Caki2 (cell line): ENCODE data around the gene PRR7. TPM values are rescaled to one million over a fixed set of nuclear protein-coding genes. Genes with fewer than 3 reads are reported as not detected.
A peak's percentile ranks its signal among the peaks of the same experiment; 100 is the strongest.

ENCODE experiments used
- DNase-seq: peaks from one replicate; pipeline ENCODE4 v3.0.0-alpha.2; 2015; ENCODE audit warnings: low read depth
- in situ Hi-C: cut with HindIII; loops from 2 replicates; pipeline ENCODE4 v1.10.0; 2016; ENCODE audit warnings: low sequenced_read_pairs, low pct_unique_long_range_greater_than_20kb, mixed read lengths
- total RNA-seq: library from RNA; depleted of rRNA; stranded (reverse); fragments of >200 nt; shearing (Covaris generic); gene quantifications from 2 replicates; pipeline ENCODE4 v1.2.3, GENCODE V29; 2014; ENCODE audit warnings: low replicate concordance

Gene PRR7
- total RNA-seq, 1 experiment from 2014 or later, result 50.5 TPM

GRCh38 chr5:177490311-177490991 lies 43.8 kb downstream of the PRR7 start:
- no peak for DNase-seq
- in situ Hi-C loops, result no loop called here

- no peak for DNase-seq
- in situ Hi-C loops, result no loop called here
Measured at GRCh38 chr5:177490992-177491391, 44.4 kb downstream of the PRR7 start.

GRCh38 chr5:177491429-177491945 lies 44.9 kb downstream of the PRR7 start:
- in situ Hi-C loops, result no loop called here
- DNase-seq, result peak; percentile 48

- in situ Hi-C loops, result no loop called here
- DNase-seq, result no peak
Measured at GRCh38 chr5:177491983-177492746, 45.6 kb downstream of the PRR7 start.

GRCh38 chr5:177492841-177493240 lies 46.2 kb downstream of the PRR7 start:
- in situ Hi-C loops, result no loop called here
- no peak for DNase-seq

GRCh38 chr5:177493795-177494345 lies 47.3 kb downstream of the PRR7 start:
- in situ Hi-C loops, result no loop called here
- DNase-seq, result no peak

- DNase-seq, result peak; percentile 98
- in situ Hi-C loops, result no loop called here
Measured at GRCh38 chr5:177494346-177495195, 48.0 kb downstream of the PRR7 start.

- DNase-seq, result peak; percentile 94
- in situ Hi-C loops, result no loop called here
Measured at GRCh38 chr5:177495243-177496060, 48.8 kb downstream of the PRR7 start.

GRCh38 chr5:177496070-177496726 lies 49.6 kb downstream of the PRR7 start:
- DNase-seq, result peak; percentile 69
- in situ Hi-C loops, result no loop called here

- DNase-seq, result peak; percentile 95
- in situ Hi-C loops, result no loop called here
Measured at GRCh38 chr5:177496727-177497291, 50.2 kb downstream of the PRR7 start.

- in situ Hi-C loops, result no loop called here
- DNase-seq, result peak; percentile 99
Measured at GRCh38 chr5:177497292-177498012, 50.8 kb downstream of the PRR7 start, which contains the start of gene PDLIM7. TSS of gene PDLIM7 (minus strand) at chr5:177497604. CDS start at chr5:177496512, 1,092 bp downstream.

GRCh38 chr5:177498013-177498787 lies 51.6 kb downstream of the PRR7 start:
- no peak for DNase-seq
- in situ Hi-C loops, result no loop called here

GRCh38 chr5:177499842-177500241 lies 53.2 kb downstream of the PRR7 start:
- no peak for DNase-seq
- in situ Hi-C loops, result no loop called here

GRCh38 chr5:177500685-177501522 lies 54.3 kb downstream of the PRR7 start:
- peak; percentile 71 for DNase-seq
- in situ Hi-C loops, result no loop called here
